HG02973 (cell line): Measurements from ENCODE around the gene PPP6R2.

ENCODE experiments used
- ATAC-seq: cut with Tn5 transposase; IDR thresholded peaks from one replicate; pipeline ENCODE4 v1.9.1; 2021; ENCODE audit warnings: moderate library complexity; ENCODE audit not compliant: unreplicated experiment

Gene PPP6R2

GRCh38 chr22:50342651-50343540 lies at the start of gene PPP6R2:
Gene PPP6R2, plus strand, starts transcription at chr22:50343327. Its CDS starts 50,582 bp downstream, at chr22:50393909.
- peak; percentile 54 for ATAC-seq

GRCh38 chr22:50293441-50294318 lies 49.4 kb upstream of the PPP6R2 start:
- no peak for ATAC-seq

GRCh38 chr22:50294319-50294656 lies 48.8 kb upstream of the PPP6R2 start:
- no peak for ATAC-seq

- no peak for ATAC-seq
These were observed 46.3 kb upstream of the PPP6R2 start for GRCh38 chr22:50296658-50297490.

GRCh38 chr22:50297510-50298265 lies 45.4 kb upstream of the PPP6R2 start:
- ATAC-seq: no peak

GRCh38 chr22:50298266-50298637 lies 44.9 kb upstream of the PPP6R2 start:
- no peak for ATAC-seq

GRCh38 chr22:50298937-50299784 lies 44.0 kb upstream of the PPP6R2 start:
- ATAC-seq: no peak

GRCh38 chr22:50299785-50300619 lies 43.1 kb upstream of the PPP6R2 start:
- ATAC-seq: no peak

- ATAC-seq: no peak
These were observed 42.4 kb upstream of the PPP6R2 start for GRCh38 chr22:50300620-50301257.

GRCh38 chr22:50301581-50301991 lies 41.5 kb upstream of the PPP6R2 start:
- no peak for ATAC-seq

- no peak for ATAC-seq
These were observed 41.0 kb upstream of the PPP6R2 start for GRCh38 chr22:50302041-50302541.

GRCh38 chr22:50302564-50302963 lies 40.6 kb upstream of the PPP6R2 start:
- ATAC-seq: no peak

- no peak for ATAC-seq
These were observed 39.6 kb upstream of the PPP6R2 start for GRCh38 chr22:50303515-50303847.

GRCh38 chr22:50303848-50304527 lies 39.1 kb upstream of the PPP6R2 start:
- ATAC-seq: no peak

- no peak for ATAC-seq
These were observed 38.4 kb upstream of the PPP6R2 start for GRCh38 chr22:50304528-50305392.

GRCh38 chr22:50305393-50305922 lies 37.7 kb upstream of the PPP6R2 start:
- no peak for ATAC-seq
